ENCODE measurements around the gene GID8. TPM values are rescaled to one million over a fixed set of nuclear protein-coding genes. Genes with fewer than 3 reads are reported as not detected.
A peak's percentile ranks its signal among the peaks of the same experiment; 100 is the strongest.

Gene GID8
- total and polyA plus RNA-seq, 2 of the 13 experiments (the other 11 are each of a cell fraction or from before 2014, with no cell fraction given) = 39.6 to 59.8 TPM

GRCh38 chr20:62900052-62900691 is 37.8 kb upstream of the GID8 start (continued):
- TF ChIP-seq, protein P1, sequence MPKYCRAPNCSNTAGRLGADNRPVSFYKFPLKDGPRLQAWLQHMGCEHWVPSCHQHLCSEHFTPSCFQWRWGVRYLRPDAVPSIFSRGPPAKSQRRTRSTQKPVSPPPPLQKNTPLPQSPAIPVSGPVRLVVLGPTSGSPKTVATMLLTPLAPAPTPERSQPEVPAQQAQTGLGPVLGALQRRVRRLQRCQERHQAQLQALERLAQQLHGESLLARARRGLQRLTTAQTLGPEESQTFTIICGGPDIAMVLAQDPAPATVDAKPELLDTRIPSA (CRISPR knock-in tag; IDR thresholded peaks at IDR 0.05; ENCODE audit: borderline replicate concordance) = no peak; the same call in 1 of the 2 replicates
- TF ChIP-seq ZNF766 (CRISPR knock-in tag; IDR thresholded peaks at IDR 0.05; ENCODE audit: borderline replicate concordance) = no peak; the same call in none of the 2 replicates
- TF ChIP-seq, protein P2, sequence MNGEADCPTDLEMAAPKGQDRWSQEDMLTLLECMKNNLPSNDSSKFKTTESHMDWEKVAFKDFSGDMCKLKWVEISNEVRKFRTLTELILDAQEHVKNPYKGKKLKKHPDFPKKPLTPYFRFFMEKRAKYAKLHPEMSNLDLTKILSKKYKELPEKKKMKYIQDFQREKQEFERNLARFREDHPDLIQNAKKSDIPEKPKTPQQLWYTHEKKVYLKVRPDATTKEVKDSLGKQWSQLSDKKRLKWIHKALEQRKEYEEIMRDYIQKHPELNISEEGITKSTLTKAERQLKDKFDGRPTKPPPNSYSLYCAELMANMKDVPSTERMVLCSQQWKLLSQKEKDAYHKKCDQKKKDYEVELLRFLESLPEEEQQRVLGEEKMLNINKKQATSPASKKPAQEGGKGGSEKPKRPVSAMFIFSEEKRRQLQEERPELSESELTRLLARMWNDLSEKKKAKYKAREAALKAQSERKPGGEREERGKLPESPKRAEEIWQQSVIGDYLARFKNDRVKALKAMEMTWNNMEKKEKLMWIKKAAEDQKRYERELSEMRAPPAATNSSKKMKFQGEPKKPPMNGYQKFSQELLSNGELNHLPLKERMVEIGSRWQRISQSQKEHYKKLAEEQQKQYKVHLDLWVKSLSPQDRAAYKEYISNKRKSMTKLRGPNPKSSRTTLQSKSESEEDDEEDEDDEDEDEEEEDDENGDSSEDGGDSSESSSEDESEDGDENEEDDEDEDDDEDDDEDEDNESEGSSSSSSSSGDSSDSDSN (CRISPR knock-in tag; IDR thresholded peaks at IDR 0.05) = peak; percentile 71
- no peak for TF ChIP-seq ZNF3 (CRISPR knock-in tag; IDR thresholded peaks at IDR 0.05)
- TF ChIP-seq RNF2 (conservative IDR thresholded peaks at IDR 0.05; ENCODE audit: low read depth) = no peak
- peak; percentile 89; the same call in 1 of the 2 replicates for TF ChIP-seq ZSCAN29 (CRISPR knock-in tag; conservative IDR thresholded peaks at IDR 0.05)
- peak; percentile 59; the same call in 1 of the 2 replicates for TF ChIP-seq CAMTA2 (CRISPR knock-in tag; IDR thresholded peaks at IDR 0.05; ENCODE audit: borderline replicate concordance)
- peak; percentile 81; the same call in 1 of the 2 replicates for TF ChIP-seq ZNF256 (CRISPR knock-in tag; conservative IDR thresholded peaks at IDR 0.05)
- no peak for TF ChIP-seq PHF20 (CRISPR knock-in tag; IDR thresholded peaks at IDR 0.05)
- TF ChIP-seq MAF1 (CRISPR knock-in tag; IDR thresholded peaks at IDR 0.05; ENCODE audit: borderline replicate concordance) = peak; percentile 41; the same call in 1 of the 2 replicates
- peak; percentile 95 for TF ChIP-seq ZNF800 (CRISPR knock-in tag; IDR thresholded peaks at IDR 0.05)
- TF ChIP-seq, protein P3, sequence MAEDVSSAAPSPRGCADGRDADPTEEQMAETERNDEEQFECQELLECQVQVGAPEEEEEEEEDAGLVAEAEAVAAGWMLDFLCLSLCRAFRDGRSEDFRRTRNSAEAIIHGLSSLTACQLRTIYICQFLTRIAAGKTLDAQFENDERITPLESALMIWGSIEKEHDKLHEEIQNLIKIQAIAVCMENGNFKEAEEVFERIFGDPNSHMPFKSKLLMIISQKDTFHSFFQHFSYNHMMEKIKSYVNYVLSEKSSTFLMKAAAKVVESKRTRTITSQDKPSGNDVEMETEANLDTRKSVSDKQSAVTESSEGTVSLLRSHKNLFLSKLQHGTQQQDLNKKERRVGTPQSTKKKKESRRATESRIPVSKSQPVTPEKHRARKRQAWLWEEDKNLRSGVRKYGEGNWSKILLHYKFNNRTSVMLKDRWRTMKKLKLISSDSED (CRISPR knock-in tag; IDR thresholded peaks at IDR 0.05) = no peak
- TF ChIP-seq SUZ12 (IDR thresholded peaks at IDR 0.05; ENCODE audit: low read depth, low read length) = no peak; the same call in 1 of the 2 replicates
- peak; percentile 90; the same call in 1 of the 2 replicates for TF ChIP-seq ZNF101 (CRISPR knock-in tag; IDR thresholded peaks at IDR 0.05; ENCODE audit: borderline replicate concordance, low read depth)
- TF ChIP-seq ZC3H4 (CRISPR knock-in tag; IDR thresholded peaks at IDR 0.05; ENCODE audit: borderline replicate concordance) = peak; percentile 30; the same call in 1 of the 2 replicates
- no peak; the same call in 1 of the 2 replicates for TF ChIP-seq ZNF543 (CRISPR knock-in tag; IDR thresholded peaks at IDR 0.05)
- peak; percentile 89 for TF ChIP-seq ZNF160 (CRISPR knock-in tag; IDR thresholded peaks at IDR 0.05)
- 0 out of 2 replicates have a peak, but pooled peaks have one; percentile 87 for TF ChIP-seq ZNF790 (CRISPR knock-in tag; IDR thresholded peaks at IDR 0.05; ENCODE audit: borderline replicate concordance)
- 0 out of 2 replicates have a peak, but pooled peaks have one; percentile 14 for TF ChIP-seq ZNF367 (CRISPR knock-in tag; IDR thresholded peaks at IDR 0.05; ENCODE audit: borderline replicate concordance)
- TF ChIP-seq, protein P4, sequence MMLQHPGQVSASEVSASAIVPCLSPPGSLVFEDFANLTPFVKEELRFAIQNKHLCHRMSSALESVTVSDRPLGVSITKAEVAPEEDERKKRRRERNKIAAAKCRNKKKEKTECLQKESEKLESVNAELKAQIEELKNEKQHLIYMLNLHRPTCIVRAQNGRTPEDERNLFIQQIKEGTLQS (CRISPR knock-in tag; IDR thresholded peaks at IDR 0.05) = peak; percentile 61
- TF ChIP-seq, protein P5, sequence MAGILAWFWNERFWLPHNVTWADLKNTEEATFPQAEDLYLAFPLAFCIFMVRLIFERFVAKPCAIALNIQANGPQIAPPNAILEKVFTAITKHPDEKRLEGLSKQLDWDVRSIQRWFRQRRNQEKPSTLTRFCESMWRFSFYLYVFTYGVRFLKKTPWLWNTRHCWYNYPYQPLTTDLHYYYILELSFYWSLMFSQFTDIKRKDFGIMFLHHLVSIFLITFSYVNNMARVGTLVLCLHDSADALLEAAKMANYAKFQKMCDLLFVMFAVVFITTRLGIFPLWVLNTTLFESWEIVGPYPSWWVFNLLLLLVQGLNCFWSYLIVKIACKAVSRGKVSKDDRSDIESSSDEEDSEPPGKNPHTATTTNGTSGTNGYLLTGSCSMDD (CRISPR knock-in tag; IDR thresholded peaks at IDR 0.05) = 0 out of 2 replicates have a peak, but pooled peaks have one; percentile 84
- no peak for TF ChIP-seq MAFK (conservative IDR thresholded peaks at IDR 0.05 in 1 of 2, IDR thresholded peaks at IDR 0.05 in 1 of 2; ENCODE audit: low read length in 2 of 2)
